HG03280 (cell line): ENCODE data around the gene SHOX.
"Not testable (repeated sequence)": the region's sequence is repeated elsewhere in the genome, so short reads cannot be mapped to it uniquely, and the experiment has no call there.

Source experiments
- ATAC-seq: cut with Tn5 transposase; IDR thresholded peaks from one replicate; pipeline ENCODE4 v1.9.1; 2021; ENCODE audit warnings: mild to moderate bottlenecking, moderate library complexity; ENCODE audit not compliant: unreplicated experiment

The SHOX gene

DNA sequence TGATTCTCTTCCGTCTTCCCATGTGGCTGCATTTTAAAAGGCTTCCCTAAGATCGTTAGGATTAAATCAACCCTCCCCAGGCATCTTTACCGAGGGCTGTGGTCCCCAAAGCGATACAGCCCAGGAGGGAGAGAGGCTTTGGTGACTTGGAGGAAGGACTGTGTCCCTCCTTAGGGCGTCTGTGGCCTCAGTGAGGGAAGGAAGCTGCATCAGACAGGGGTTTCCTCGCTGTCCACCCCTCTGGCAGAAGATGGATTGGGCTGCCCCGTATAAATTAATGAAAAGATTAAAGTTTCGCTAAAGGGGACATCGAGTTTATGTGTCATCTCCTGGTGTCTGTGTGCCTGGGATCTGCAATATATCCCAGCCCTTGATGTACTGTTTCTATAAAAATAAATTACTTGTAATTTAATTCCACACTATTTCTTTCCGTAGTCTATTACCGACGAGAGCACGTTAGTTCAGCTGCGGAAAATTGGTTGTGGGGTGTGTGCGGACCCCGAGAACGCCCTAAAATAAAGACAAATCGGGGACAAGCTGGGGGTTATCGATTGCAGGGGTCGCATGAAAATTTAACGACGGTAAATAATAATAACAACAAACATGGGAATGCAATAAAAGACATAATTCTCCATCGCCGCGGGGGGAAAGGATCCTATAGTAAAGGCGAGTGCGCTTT is 6.5 kb downstream of the SHOX start:
- no peak for ATAC-seq

DNA sequence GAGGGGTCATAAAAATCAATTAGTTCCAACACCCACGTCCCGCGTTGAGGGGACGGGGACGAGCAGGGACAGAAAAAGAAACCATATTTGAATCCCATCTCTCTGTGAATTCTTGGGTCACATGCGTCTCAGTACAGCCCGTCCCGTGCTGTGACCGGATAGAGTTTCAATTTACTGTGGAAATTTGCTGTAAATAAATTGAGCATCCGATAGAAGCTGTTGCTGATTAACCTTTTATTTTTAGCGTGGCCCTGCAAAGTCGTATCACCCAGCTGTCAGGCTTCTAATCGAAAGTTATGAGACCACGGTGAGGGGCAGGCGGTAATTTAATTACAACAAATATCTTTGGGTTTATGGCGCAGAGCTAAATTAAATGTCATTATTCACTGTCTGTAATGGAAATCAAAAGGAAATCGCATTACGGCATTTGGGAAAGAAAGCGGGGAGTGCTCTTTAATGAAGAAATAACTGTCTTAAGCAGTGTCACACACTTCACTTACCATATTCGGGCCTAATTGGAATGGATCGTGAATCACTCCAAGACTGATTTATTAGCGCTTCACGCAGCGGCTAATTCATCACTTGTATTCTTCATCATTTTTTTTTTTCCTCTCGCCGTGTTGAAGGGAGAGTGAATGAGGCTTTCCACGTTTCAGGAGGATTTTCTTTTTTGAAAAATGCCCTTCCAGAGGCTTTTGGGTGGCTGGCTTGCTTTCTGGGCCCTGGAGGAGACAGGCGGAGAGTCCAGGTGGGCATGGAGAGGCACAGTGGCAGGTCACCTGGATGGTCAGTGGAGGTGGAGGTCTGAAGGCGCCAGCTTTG is 7.3 kb downstream of the SHOX start:
- no peak for ATAC-seq

DNA sequence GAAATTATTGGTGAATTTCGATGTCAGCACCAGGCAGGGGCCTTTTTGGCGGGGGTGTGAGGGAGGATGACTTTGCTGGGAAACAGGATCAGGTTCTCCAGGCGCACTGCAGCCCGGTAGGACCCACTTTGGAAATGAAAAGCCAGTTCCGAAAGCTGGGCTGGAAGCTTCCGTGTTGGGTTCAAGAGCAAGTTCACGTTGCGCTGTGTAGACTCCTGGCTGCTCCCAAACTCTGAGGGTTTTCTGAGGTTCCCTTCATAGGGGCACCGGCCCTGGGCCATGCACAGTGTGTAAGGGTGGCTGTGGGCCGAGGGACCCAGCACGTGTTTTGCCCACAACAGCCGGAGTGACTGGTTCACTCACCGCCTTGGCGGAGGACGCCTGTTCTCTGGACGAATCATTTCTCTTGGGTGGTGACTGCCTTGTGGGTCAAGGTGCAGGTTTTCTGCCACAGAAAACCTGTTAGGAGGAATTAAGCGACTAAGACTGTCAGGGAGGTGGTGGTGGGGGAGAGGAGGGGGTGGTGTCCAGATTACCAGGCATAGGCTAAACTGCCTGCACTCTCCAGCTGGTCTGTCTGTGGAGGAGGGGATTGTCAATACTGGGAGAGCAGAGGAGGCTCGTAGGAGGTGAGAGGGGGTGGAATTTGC is 8.0 kb downstream of the SHOX start:
- ATAC-seq = no peak

DNA sequence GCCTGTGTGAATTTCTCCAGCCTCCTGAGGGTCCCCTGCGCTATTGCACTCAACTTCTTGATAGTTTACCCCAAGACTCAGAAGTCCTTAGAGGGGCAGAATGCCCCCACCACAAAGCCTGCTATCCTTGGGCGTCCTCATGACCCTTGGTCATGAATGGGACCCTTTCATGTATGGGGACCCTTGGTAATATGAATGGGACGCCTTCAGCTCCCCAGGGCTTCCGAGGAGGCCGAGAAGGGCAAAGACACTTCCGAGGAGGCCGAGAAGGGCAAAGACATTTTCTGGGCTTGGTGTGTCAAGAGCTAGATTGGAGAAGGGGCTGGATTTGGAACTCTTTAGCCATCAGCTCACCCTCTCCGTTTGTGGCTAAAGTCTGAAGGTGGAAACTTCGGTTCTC is 8.6 kb downstream of the SHOX start:
- no peak for ATAC-seq

DNA sequence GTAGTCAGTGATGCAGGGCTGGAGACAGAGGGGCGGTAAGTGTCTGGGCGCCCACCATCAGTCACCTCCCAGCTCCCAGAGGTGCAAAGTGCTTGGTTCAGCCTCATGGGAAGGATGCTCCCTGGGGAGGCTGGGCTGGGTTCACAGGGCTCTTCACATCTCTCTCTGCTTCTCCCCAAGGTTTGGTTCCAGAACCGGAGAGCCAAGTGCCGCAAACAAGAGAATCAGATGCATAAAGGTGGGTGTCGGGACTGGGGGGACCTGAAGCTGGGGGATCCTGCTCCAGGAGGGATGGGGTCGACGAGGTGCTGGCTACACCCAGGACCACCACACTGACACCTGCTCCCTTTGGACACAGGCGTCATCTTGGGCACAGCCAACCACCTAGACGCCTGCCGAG is 10.1 kb downstream of the SHOX start:
- no peak for ATAC-seq

DNA sequence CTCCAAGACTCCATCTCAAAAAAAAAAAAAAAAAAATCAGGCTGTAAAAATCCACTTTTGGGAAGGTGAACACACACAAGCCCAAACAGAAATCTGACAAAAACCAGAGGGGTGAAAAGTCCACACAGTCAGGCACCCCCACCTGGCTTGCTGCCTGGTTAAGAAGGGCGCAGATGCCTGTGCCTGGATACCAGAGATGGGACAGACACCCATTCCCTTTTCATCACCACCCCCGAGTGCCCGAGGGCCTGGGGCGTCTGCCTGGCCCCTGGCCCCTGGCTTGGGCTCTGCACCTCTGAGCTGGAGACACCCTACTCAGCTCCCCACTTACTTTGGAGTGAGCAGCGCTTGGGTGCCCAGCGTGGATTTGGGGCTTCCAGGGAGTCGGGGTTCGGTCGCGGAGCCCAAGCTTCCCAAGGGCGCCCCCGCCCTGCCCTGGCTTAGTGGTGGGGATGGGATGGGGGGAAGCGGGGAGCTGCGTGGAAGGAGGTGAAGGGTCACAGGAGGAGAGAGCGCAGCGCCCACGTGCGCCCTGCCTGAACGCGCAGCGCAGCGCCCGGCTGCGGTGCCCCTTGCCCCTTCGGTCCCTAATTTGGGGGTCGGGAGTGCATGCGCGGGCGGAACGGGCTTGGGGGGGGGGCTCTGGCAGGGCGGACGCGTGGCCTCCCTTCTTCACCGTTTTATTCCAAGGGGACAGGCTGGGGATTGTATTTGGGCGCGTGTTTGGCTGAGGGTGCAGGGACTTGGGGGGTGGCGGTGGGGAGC is 11.3 kb downstream of the SHOX start:
- ATAC-seq = no peak

DNA sequence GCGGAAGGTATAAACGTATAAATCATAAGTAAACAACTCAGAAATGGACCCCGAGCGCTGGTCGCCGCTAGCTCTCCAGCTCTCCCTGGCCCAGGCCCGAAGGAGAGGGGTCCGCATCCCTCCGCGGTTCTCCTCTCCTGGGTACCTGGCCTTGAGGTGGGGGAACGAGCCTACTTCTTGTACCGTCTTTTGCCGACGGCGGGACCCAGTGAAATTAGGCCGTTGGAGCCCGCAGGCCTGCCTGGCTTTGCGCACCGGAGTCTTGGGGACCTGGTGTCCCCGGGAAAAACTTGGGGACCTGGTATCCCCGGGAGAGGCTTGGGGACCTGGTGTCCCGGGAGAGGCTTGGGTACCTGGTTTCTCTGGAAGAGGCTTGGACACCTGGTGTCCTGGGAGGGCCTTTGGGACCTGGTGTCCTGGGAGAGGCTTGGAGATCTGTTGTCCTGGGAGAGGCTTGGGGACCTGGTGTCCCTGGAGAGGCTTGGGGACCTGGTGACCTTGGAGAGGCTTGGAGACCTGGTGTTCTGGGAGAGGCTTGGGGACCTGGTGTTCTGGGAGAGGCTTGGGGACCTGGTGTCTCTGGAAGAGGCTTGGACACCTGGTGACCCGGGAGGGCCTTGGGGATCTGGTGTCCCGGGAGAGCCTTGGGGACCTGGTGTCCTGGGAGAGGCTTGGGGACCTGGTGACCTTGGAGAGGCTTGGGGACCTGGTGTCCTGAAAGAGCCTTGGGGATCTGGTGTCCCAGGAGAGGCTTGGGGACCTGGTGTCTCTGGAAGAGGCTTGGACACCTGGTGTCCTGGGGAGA is 12.0 kb downstream of the SHOX start:
- ATAC-seq = no peak

DNA sequence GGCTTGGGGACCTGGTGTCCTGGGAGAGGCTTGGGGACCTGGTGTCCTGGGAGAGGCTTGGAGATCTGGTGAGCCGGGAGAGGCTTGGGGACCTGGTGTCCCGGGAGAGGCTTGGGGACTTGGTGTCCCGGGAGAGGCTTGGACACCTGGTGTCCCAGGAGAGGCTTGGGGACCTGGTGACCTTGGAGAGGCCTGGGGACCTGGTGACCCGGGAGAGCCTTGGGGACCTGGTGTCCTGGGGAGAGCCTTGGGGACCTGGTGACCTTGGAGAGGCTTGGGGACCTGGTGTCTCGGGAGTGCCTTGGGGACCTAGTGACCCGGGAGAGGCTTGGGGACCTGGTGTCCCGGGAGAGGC is 12.6 kb downstream of the SHOX start:
- no peak for ATAC-seq

DNA sequence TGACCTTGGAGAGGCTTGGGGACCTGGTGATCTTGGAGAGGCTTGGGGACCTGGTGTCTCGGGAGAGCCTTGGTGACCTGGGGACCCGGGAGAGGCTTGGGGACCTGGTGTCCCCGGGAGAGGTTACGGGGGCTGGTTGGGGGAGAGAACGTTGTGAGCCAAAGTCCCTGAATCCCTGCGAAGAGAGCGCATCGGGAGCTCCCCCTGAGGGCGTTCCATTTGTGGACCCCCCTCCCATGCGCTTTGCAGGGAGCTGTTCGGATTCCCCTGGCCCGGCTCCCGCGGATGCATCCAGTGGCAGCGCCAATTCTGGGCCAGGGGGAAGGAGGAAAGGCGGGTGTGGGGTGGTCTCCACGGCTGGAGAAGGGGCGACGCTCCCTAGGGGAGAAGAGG is 13.3 kb downstream of the SHOX start:
- ATAC-seq = no peak

DNA sequence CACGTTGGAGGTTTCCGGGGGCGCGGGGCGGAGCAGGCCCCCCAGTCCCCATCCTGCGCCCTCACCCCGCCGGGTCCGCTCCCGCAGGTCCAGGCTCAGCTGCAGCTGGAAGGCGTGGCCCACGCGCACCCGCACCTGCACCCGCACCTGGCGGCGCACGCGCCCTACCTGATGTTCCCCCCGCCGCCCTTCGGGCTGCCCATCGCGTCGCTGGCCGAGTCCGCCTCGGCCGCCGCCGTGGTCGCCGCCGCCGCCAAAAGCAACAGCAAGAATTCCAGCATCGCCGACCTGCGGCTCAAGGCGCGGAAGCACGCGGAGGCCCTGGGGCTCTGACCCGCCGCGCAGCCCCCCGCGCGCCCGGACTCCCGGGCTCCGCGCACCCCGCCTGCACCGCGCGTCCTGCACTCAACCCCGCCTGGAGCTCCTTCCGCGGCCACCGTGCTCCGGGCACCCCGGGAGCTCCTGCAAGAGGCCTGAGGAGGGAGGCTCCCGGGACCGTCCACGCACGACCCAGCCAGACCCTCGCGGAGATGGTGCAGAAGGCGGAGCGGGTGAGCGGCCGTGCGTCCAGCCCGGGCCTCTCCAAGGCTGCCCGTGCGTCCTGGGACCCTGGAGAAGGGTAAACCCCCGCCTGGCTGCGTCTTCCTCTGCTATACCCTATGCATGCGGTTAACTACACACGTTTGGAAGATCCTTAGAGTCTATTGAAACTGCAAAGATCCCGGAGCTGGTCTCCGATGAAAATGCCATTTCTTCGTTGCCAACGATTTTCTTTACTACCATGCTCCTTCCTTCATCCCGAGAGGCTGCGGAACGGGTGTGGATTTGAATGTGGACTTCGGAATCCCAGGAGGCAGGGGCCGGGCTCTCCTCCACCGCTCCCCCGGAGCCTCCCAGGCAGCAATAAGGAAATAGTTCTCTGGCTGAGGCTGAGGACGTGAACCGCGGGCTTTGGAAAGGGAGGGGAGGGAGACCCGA is 14.0 kb downstream of the SHOX start:
- no peak for ATAC-seq

DNA sequence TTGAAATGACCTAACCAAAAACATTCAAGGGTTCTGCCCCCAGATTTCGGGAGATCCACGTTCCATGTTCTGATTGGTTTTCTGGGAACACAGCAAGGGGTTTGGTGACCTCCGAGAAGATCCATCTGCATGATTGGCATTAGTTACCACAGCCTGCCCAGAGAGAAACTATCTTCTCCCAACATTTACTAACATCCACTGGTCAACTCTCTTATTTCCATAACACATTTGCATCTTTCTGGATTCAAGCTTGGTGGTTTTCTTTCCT is 15.6 kb downstream of the SHOX start:
- no peak for ATAC-seq

DNA sequence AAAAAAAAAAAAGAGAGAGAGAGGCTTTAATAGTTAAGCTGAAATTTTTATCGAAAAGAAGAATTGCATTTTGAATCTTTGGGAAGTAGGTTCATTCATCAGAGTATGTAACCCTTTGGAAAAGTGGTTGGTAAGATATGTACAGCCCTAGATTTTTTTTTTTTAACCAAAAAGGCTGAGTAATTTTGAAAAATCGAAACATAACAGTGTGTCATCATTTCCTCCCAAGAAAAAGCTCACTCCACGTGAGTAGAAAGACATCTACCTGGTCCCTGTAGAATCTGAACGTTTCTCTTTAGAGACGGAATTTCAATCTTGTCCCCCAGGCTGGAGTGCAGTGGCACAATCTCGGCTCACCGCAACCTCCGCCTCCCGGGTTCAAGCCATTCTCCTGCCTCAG is 16.2 kb downstream of the SHOX start:
- no peak for ATAC-seq

DNA sequence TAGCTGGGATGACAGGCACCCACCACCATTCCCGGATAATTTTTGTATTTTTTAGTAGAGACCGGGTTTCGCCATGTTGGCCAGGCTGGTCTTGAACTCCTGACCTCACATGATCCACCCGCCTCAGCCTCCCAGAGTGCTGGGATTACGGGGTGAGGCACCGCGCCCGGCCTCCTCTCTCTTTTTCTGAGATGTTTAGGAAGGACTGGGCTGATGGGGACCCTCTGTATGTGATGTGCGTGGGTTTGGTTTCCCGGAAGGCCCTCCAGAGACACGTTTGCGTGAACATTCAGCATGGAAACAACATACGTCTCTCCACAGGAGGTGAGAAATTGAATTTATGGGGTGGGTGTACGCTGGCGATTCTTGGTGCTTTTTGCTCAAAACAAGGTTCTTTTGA is 18.6 kb downstream of the SHOX start:
- ATAC-seq = no peak

DNA sequence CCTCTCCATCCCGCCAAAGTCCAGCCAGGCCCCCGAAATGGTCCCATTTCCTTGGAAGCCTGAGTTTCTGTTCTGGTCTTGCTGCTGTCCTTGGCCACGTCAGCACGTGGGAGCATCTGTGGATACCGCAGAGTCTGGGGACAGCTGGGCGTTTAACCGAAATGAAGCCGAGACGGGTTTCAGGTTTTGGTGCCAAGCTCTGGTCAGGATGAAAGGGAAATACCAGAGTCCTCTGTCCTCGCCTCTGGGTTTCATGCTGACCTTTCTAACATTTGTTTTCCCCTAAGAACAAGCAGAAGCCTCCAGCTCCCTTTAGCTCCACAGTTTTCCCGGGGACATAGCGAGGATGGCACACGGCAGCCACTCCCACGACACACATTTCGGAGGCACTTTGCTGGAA is 19.7 kb downstream of the SHOX start:
- ATAC-seq = no peak

DNA sequence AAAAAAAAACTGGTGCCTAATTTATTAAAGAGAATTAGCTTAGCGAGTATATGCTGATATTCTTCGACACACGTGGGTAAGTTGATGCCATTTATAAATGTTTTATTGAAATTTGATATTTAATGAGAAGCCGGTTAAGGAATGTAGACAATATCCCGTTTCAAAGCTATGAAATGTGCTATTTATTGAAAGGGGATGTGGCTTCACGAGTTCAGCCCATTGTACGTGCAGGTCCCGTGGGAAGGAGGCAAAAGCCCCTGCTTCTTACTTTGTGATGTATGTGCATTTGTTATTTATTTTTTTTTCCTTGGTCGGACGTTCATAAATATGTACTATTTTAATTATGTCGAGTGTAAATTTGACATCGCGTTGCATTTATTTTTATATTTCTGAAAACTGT is 20.2 kb downstream of the SHOX start:
- ATAC-seq = no peak

DNA sequence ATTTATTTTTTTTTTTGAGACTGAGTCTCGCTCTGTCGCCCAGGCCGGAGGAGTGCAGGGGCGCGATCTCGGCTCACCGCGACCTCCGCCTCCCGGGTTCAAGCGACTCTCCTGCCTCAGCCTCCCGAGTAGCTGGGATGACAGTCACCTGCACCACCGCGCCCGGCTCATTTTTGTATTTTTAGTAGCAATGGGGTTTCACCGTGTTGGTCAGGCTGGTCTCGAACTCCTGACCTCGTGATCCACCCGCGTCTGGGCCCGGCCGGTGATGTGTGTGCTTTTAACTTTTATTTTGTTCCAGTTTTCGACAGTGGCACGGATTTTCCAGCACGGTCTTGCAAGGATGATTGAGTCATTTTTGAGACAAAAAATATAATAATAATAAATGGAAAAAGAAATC is 21.3 kb downstream of the SHOX start:
- ATAC-seq = not testable (repeated sequence)

DNA sequence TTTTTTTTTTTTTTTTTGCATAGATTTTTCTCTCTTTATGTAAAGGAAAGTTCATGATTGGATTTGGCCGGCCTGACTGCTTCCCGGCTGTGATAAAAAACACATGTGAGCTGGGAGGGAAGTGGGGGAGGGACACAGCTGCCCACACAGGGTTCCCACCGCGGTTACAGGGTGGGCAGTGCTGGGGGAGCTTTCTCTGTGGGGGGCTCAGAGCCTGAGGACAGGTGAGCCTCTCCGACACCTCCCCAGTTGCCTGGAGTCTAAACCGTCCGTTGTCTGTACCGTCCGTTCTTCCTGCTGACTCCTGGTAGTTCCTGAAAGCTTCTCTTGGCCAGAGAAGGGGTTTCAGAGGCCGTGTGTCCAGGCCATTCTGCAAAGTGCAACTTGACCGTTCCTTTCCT is 21.8 kb downstream of the SHOX start:
- ATAC-seq = no peak

DNA sequence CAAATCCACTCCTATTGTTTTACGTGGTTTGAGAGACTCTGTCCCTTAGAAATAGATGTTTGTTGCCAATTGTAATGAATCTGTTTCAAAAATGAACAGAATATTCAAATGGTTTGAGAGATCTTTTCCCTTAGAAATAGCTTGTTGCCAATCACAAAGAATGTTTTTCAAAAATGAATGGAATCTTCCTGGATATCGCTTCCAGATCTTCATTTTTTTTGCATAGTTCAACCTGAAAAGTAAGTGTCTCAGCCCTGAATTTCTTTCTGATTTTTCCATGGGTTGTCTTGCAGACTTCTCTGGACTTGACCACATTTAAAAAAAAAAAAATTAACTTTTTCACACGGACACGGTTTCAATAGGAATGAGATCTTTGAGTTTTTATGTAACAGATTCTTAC is 22.7 kb downstream of the SHOX start:
- no peak for ATAC-seq

DNA sequence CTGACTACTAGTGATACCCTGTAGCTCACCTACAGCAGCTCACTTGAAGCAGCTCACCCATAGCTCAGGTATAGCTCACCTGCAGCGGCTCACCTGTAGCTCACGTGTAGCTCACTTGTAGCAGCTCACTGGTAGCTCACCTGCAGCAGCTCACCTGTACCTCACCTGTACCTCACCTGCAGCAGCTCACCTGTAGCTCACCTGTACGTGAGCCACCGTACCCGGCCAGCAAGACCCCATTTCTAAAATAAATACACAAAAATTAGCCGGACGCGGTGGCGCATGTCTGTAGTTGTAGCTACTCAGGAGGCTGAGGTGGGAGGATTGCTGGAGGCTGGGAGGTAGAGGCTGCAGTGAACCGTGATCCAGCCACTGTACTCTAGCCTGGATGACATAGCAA is 30.6 kb downstream of the SHOX start:
- no peak for ATAC-seq

DNA sequence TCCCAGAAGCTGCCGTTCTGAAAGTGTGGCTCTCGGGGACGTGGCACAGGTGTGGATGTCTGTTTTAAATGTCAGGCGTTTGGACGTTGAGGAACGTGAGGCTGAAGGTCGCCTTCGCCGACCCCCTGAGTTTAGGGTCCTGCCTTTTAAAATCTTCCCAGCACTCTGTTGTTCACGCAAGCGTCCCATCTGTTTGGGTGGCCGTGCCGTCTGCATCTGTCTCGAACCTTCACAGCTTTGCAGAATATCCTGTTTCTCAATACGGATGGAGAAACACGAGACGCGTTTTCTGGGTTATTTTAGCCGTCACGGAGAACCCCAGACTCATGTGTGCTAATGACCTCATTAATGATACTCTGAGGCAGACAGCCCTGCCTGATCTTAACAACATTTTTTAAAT is 31.5 kb downstream of the SHOX start:
- no peak for ATAC-seq
